ENCODE results near the gene GJA10.

DNA sequence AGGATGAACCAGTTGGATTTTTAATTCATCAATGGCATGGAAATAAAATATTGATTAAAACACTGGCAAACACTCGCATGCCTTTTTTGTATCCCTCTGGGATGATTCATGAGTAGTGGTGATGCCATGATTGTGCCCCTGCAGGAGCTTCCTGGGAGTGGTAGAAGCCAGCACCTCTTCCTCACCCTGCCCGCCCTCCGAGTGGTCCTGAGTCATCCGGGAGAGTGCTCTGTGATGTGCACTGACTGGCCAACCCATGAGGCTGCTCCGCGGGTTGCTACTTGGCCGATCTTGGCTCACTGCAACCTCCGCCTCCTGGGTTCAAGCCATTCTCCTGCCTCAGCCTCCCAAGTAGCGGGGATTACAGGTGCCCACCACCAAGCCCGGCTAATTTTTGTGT lies 27.4 kb downstream of the GJA10 start:
- TF ChIP-seq POLR2A (IDR thresholded peaks at IDR 0.05; ENCODE audit: low read length) (no peak), GATA1 (IDR thresholded peaks at IDR 0.05; ENCODE audit: low read depth, low read length) (no peak)

Data from erythroblast (primary cell).